HG02973 (cell line): ENCODE data around the gene WWOX.
"Not testable (repeated sequence)": the region's sequence is repeated elsewhere in the genome, so short reads cannot be mapped to it uniquely, and the experiment has no call there.

Source experiments
- ATAC-seq: cut with Tn5 transposase; IDR thresholded peaks from one replicate; pipeline ENCODE4 v1.9.1; 2021; ENCODE audit warnings: moderate library complexity; ENCODE audit not compliant: unreplicated experiment

Gene WWOX

GRCh38 chr16:78099271-78100111, at the start of gene WWOX:
Gene WWOX, plus strand, starts transcription at chr16:78099654.
- ATAC-seq: peak; percentile 96

- ATAC-seq: no peak
Observed at GRCh38 chr16:78050734-78051400, 48.6 kb upstream of the WWOX start.

- no peak for ATAC-seq
Observed at GRCh38 chr16:78057803-78058564, 41.5 kb upstream of the WWOX start.

- ATAC-seq: not testable (repeated sequence)
Observed at GRCh38 chr16:78059806-78060205, 39.6 kb upstream of the WWOX start.

GRCh38 chr16:78060295-78060694, 39.2 kb upstream of the WWOX start:
- ATAC-seq: no peak

- no peak for ATAC-seq
Observed at GRCh38 chr16:78060809-78061208, 38.6 kb upstream of the WWOX start.

- no peak for ATAC-seq
Observed at GRCh38 chr16:78065319-78065718, 34.1 kb upstream of the WWOX start.

GRCh38 chr16:78069913-78070312, 29.5 kb upstream of the WWOX start:
- ATAC-seq: no peak

GRCh38 chr16:78072275-78072674, 27.2 kb upstream of the WWOX start:
- ATAC-seq: no peak

- ATAC-seq: no peak
Observed at GRCh38 chr16:78075800-78076199, 23.7 kb upstream of the WWOX start.

GRCh38 chr16:78081341-78081740, 18.1 kb upstream of the WWOX start:
- ATAC-seq: no peak

GRCh38 chr16:78091419-78091818, 8.0 kb upstream of the WWOX start:
- ATAC-seq: no peak

GRCh38 chr16:78092758-78093157, 6.7 kb upstream of the WWOX start:
- ATAC-seq: no peak

- ATAC-seq: no peak
Observed at GRCh38 chr16:78094166-78094565, 5.3 kb upstream of the WWOX start.

GRCh38 chr16:78094998-78095397, 4.5 kb upstream of the WWOX start:
- ATAC-seq: no peak

- ATAC-seq: no peak
Observed at GRCh38 chr16:78096386-78096785, 3.1 kb upstream of the WWOX start.

GRCh38 chr16:78097548-78097947, 1.9 kb upstream of the WWOX start:
- no peak for ATAC-seq

GRCh38 chr16:78098087-78098486, 1.4 kb upstream of the WWOX start:
- no peak for ATAC-seq

- no peak for ATAC-seq
Observed at GRCh38 chr16:78098595-78099270, 721 bp upstream of the WWOX start.

GRCh38 chr16:78100112-78100467, 636 bp downstream of the WWOX start:
- peak; percentile 25 for ATAC-seq

- ATAC-seq: no peak
Observed at GRCh38 chr16:78102122-78102660, 2.7 kb downstream of the WWOX start.
